SKM-1 (cell line): Measurements from ENCODE around the gene TECRL.

ENCODE experiments used
- DNase-seq: peaks from one replicate; lab custom pipeline; 2025; ENCODE audit not compliant: unreplicated experiment; lab: John Stamatoyannopoulos, UW

Gene TECRL

GRCh38 chr4:64330143-64330542, 79.1 kb downstream of the TECRL start:
- no peak for DNase-seq

DNA sequence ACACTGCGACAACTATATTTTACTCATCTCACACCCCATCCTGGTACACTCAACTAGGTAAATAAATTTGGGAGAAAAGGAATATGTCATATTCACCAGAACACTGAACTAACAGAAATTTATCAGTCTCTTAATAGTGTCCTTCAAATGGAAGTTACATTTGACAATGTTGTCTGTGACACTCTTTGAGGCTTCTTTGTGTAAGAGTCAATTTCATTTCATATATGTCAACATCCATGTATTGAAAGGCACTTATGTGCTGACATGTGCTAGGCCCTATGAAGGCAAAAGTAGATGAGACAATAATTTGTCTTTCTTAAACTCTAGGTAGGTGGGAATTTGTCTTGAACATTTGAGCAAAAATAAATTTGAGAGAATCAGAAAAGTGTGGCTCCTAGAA, 82.0 kb downstream of the TECRL start:
- no peak for DNase-seq

DNA sequence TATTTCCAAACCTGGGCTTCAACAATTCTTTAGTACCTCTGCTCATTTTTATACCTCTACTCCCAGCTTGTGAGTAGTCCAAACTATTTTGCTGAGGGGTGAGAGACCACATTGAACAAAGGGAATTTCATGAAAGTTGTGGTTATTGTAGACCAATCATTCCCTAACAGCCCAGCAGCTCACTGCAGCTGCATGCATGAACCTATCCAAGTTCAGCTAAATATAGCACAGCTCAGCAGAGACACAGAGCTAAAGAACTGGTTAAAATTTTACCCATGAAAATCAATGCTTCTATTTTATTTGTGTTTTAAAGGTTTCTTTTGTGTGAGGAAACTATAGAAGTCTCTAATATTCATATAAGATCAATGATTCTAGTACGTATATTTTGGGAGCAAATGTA, 82.7 kb downstream of the TECRL start:
- no peak for DNase-seq

DNA sequence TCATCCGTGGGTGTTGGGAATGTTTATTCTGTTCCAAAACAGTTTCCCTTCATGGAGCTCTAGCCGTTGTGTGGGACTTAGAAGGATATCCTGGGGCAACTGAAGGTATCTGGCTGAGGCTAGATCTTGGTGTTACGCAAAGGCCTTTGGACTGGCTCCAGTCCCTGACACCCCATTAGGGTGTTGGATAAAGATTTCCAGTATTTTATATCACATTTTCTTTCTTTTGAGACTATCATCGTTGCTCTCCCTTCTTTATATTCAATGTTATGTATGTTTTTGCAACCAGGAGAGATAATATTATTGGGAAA, 103.0 kb downstream of the TECRL start:
- DNase-seq = no peak

GRCh38 chr4:64305565-64306254, 103.5 kb downstream of the TECRL start:
- DNase-seq = no peak

GRCh38 chr4:64272432-64272831, 136.8 kb downstream of the TECRL start:
- no peak for DNase-seq

DNA sequence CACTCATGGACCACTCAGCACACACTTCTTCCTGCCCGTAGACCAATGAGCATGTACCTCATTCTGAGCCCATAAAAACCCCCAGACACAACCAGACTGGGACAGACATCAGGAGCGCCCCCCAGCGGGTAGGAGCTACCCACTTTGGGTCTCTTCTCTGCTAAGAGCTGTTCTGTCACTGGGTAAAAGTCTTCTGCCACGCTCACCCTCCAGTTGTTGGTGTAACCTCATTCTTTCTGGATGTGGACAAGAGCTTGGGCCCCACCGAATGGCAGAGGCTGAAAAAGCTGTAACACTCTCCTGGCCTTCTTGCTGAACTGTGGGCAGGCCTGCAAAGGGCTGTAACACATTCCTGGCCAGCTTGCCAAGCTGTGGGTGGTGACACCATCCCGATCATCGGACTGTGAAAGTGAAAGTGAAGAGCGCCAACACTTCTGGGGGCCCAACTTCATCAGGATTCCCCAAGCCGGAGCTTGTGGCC, 137.6 kb downstream of the TECRL start:
- DNase-seq = no peak

DNA sequence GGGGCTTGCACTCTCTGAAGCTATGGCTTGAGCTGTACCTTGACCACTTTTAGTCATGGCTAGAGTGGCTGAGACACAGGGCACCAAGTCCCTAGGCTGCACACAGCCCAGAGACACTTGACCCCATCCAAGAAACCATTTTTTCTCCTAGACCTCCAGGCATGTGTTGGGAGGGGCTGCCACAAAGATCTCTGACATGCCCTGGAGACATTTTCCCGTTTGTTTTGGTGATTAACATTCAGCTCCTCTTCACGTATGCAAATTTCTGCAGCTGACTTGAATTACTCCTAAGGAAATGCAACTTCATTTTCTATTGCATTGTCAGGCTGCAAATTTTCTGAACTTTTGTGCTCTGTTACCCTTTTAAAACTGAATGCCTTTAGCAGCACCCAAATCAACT, 142.6 kb downstream of the TECRL start:
- no peak for DNase-seq

- DNase-seq = no peak
These were observed 143.0 kb downstream of the TECRL start for GRCh38 chr4:64266263-64266662.

GRCh38 chr4:64251781-64252180, 157.5 kb downstream of the TECRL start:
- no peak for DNase-seq

GRCh38 chr4:64250488-64250887, 158.8 kb downstream of the TECRL start:
- DNase-seq = no peak

DNA sequence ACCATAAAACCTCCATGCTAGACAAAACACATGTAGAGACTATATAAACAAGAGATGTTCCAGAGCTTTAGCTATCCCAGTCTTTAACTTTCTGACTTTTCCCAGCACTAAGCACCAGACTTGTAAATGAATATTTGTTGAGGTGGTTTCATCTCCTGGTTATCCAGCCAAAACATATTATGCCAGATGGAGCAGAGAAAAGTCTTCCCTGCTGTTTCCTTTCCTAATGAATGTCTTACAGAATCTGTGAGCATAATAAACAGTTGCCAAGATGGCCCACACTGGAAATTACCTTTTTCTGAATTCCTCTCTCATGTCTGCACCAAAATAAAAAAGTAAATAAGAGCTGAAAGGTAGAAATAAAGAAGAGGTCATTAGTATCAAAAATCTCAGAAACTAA, 159.2 kb downstream of the TECRL start:
- no peak for DNase-seq

- no peak for DNase-seq
These were observed 161.1 kb downstream of the TECRL start for GRCh38 chr4:64248186-64248585.

GRCh38 chr4:64230709-64231310, 178.4 kb downstream of the TECRL start:
- no peak for DNase-seq
